Activated T-helper 2 cell treated with anti-CD3 and anti-CD28 coated beads, Interferon-gamma antibody, Interleukin-2, Interleukin-4, amounts not matched to agents 10 μg/mL and 5 μg/mL and 100 μg/mL, durations not matched to agents 14 hours and 24 hours and 36 hours (primary cell): Measurements from ENCODE around the gene MYO16. TPM values are rescaled to one million over a fixed set of nuclear protein-coding genes. Genes with fewer than 3 reads are reported as not detected.
"Not testable (repeated sequence)": the region's sequence is repeated elsewhere in the genome, so short reads cannot be mapped to it uniquely, and the experiment has no call there.

ENCODE experiments used
- DNase-seq: peaks from one replicate; pipeline ENCODE4 v3.0.0; 2021; ENCODE audit warnings: low spot score
- H3K27ac Mint-ChIP-seq: one replicate; pipeline ENCODE4 v1.8.0; 2021; ENCODE audit warnings: mixed read lengths
- H3K27me3 Mint-ChIP-seq: one replicate; pipeline ENCODE4 v1.8.0; 2021; ENCODE audit warnings: low read depth, mixed read lengths
- H3K36me3 Mint-ChIP-seq: one replicate; pipeline ENCODE4 v1.8.0; 2021; ENCODE audit warnings: low read depth, mixed read lengths
- H3K4me1 Mint-ChIP-seq: one replicate; pipeline ENCODE4 v1.8.0; 2021; ENCODE audit warnings: low read depth, mixed read lengths
- H3K4me3 Mint-ChIP-seq: one replicate; pipeline ENCODE4 v1.8.0; 2021; ENCODE audit warnings: low read depth, mild to moderate bottlenecking, moderate library complexity, mixed read lengths
- H3K9me3 Mint-ChIP-seq: one replicate; pipeline ENCODE4 v1.8.0; 2021; ENCODE audit warnings: mixed read lengths
- intact Hi-C: fragments of 100-400 bp; cut with micrococcal nuclease; formaldehyde crosslinking; loops from one replicate; pipeline ENCODE4 v1.15.1; 2023
- total RNA-seq: library from RNA; stranded (reverse); gene quantifications from 2 replicates; pipeline ENCODE4 v1.2.3, GENCODE V29; 2022

Gene MYO16
- total RNA-seq, 1 donor from 2014 or later = not detected

DNA sequence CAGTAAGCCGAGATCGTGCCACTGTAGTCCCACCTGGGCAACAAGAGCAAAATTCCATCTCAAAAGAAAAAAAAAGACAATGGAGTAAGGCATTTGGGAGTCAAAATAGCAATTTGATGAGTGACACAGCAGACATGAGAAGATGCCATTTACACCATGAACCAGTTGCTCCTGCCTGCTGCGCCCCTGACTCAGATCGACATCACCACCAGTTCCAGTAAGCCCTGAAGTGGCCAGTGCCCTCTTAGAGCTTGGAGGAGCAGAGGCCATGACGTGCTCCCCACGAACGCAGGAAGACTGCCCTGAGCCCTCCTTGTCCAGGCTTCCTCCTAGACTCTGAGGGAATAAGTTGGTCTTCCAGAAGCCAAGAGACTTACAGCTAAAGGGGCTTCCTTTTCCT lies 339.2 kb downstream of the MYO16 start:
- Mint-ChIP-seq H3K9me3 (no peaks in the 10 kb centered on the region), H3K27ac (no peak overlapping the region), H3K36me3 (no peaks in the 10 kb centered on the region), H3K4me3 (no peak overlapping the region), H3K4me1 (no peaks in the 10 kb centered on the region), H3K27me3 (no peaks in the 10 kb centered on the region)
- intact Hi-C loops = loop anchor here (10.0 kb wide), 1 partner anchor 56 kb away; no protein-coding TSS in a partner anchor
- no peak for DNase-seq

- H3K4me3 Mint-ChIP-seq = no peak overlapping the region
- H3K9me3 Mint-ChIP-seq = no peaks in the 10 kb centered on the region
- peaks cover 1% of the 10 kb centered on the region for H3K27me3 Mint-ChIP-seq
- H3K4me1 Mint-ChIP-seq = no peaks in the 10 kb centered on the region
- H3K27ac Mint-ChIP-seq = no peak overlapping the region
- intact Hi-C loops = no loop called here
- H3K36me3 Mint-ChIP-seq = no peaks in the 10 kb centered on the region
- DNase-seq = no peak
Measured at GRCh38 chr13:108974686-108975085, 345.3 kb downstream of the MYO16 start.

- Mint-ChIP-seq H3K36me3 (no peaks in the 10 kb centered on the region), H3K9me3 (no peaks in the 10 kb centered on the region), H3K27me3 (peaks cover 1% of the 10 kb centered on the region), H3K4me1 (no peaks in the 10 kb centered on the region), H3K27ac (no peak overlapping the region), H3K4me3 (no peak overlapping the region)
- no peak for DNase-seq
- intact Hi-C loops = no loop called here
Measured at GRCh38 chr13:108980237-108980636, 350.8 kb downstream of the MYO16 start.

GRCh38 chr13:108981407-108981806 lies 352.0 kb downstream of the MYO16 start:
- intact Hi-C loops = no loop called here
- Mint-ChIP-seq H3K36me3 (no peaks in the 10 kb centered on the region), H3K4me1 (no peaks in the 10 kb centered on the region), H3K9me3 (no peaks in the 10 kb centered on the region), H3K27me3 (peaks cover 1% of the 10 kb centered on the region), H3K27ac (no peak overlapping the region), H3K4me3 (no peak overlapping the region)
- DNase-seq = no peak

DNA sequence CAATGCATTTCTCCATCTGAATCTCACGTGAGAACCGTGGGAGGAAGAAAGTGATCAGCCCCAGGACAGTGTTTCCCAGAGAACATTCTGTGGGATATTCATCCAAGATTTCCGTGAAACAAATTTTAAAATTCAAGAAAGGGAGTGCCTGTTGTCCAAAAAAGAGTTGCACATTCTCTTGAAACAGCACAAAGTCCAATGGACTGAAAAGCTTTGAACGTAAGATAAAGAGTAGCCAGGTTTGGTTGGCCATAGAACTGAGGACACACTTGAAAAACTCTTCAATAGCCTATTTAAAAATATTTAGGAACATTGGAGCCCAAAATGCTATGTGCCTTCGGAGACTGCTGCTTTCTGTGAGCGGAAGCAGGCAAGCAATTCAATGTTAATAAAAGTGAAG lies 353.9 kb downstream of the MYO16 start:
- DNase-seq = no peak
- Mint-ChIP-seq H3K4me1 (no peaks in the 10 kb centered on the region), H3K4me3 (no peak overlapping the region), H3K9me3 (no peaks in the 10 kb centered on the region), H3K36me3 (no peaks in the 10 kb centered on the region), H3K27me3 (peaks cover 1% of the 10 kb centered on the region), H3K27ac (no peak overlapping the region)
- intact Hi-C loops = no loop called here

DNA sequence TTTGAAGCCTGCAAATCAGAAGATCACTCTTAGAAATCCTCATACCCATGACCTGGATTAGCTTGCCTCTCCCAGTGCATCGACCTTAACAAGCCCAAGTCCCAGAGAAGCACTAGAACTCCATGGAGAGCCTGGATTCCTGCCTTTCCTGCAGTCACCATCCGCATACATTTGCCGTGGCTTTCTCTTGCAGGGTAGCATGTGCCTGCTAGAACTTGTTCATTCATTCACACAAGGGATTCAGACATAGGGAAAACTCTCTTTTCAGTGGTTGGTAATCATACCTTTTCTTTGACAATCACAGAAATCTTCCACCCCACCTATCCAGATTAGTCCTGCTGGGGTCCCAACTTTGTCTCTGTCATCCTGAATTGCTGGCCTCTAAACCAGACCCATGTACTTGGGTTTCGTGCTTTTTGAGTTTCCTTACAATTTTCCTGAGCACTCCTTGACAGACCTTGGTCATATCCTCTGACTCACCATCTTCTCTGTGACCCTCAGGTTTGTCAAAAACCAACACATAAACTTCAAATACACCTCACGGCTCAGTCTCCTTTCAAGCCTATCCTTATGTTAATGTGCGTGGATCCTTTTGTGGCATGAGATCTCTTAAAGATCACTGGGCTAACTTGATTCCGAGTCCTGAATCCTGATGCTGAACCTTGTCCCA lies 355.0 kb downstream of the MYO16 start:
- intact Hi-C loops = no loop called here
- Mint-ChIP-seq H3K4me1 (no peaks in the 10 kb centered on the region), H3K36me3 (no peaks in the 10 kb centered on the region), H3K9me3 (no peaks in the 10 kb centered on the region), H3K27ac (no peak overlapping the region), H3K4me3 (no peak overlapping the region), H3K27me3 (no peaks in the 10 kb centered on the region)
- DNase-seq = no peak

GRCh38 chr13:108985166-108985565 lies 355.8 kb downstream of the MYO16 start:
- intact Hi-C loops = no loop called here
- Mint-ChIP-seq H3K4me3 (no peak overlapping the region), H3K36me3 (no peaks in the 10 kb centered on the region), H3K27ac (no peak overlapping the region), H3K9me3 (no peaks in the 10 kb centered on the region), H3K4me1 (no peaks in the 10 kb centered on the region), H3K27me3 (no peaks in the 10 kb centered on the region)
- DNase-seq = no peak

DNA sequence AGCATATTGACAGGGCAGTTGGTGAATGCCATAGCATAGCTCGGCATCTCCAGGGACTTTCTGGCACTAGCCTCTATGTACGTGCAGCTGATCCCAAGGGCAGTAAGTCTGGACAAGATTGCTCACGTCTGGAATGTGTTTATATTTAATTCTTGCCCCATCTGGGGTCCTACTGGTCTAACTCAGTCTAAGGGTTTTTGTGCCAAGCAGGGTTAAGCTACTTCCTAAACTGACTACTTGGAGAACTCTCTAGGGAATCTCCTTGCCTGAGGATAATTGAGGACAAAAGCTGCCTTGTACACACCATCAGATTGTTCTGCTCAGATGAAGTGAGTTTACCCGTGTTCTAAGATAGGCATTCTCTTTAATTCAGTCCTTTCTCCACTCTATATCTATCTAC lies 358.1 kb downstream of the MYO16 start:
- DNase-seq = no peak
- Mint-ChIP-seq H3K27me3 (no peaks in the 10 kb centered on the region), H3K27ac (no peak overlapping the region), H3K36me3 (no peaks in the 10 kb centered on the region), H3K4me3 (no peak overlapping the region), H3K9me3 (no peaks in the 10 kb centered on the region), H3K4me1 (no peaks in the 10 kb centered on the region)
- intact Hi-C loops = no loop called here

DNA sequence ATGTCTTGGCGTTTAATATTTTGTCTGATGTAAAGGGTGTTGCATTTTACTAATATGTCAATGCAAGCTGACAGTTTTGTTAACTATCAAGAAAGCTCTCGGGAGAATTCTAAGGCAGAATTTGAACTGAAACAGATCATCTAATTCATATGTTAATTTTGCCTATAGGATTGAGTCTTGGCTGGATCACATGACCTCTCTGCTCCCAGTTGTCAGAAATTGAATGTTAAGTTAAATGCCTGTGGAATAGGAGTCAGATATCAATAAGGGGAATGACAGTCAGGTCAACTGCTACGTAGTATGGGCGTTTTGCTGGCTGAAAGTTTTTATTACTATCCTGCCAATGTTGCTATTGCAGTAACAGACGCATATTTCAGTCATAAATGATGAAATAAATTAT lies 358.5 kb downstream of the MYO16 start:
- H3K4me1 Mint-ChIP-seq = no peaks in the 10 kb centered on the region
- H3K27ac Mint-ChIP-seq = no peak overlapping the region
- no peaks in the 10 kb centered on the region for H3K27me3 Mint-ChIP-seq
- H3K36me3 Mint-ChIP-seq = no peaks in the 10 kb centered on the region
- intact Hi-C loops = no loop called here
- no peak for DNase-seq
- H3K4me3 Mint-ChIP-seq = no peak overlapping the region
- H3K9me3 Mint-ChIP-seq = no peaks in the 10 kb centered on the region

DNA sequence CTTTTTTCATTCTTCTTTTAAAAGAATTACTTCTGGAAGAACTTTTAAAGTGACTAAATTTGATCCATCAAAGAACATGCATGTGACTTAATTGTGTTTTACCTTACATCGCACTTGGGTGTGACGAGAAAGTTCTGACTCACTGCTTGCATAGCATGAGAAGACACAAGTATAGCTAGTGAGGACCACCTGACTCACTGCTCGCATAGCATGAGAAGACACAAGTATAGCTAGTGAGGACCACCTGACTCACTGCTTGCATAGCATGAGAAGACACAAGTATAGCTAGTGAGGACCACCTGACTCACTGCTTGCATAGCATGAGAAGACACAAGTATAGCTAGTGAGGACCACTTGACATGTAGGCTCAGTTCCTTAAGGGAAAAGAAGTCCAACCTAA lies 362.0 kb downstream of the MYO16 start:
- H3K27ac Mint-ChIP-seq, H3K4me1 Mint-ChIP-seq, H3K27me3 Mint-ChIP-seq, DNase-seq, H3K36me3 Mint-ChIP-seq, H3K9me3 Mint-ChIP-seq, intact Hi-C loops, H3K4me3 Mint-ChIP-seq: not testable (repeated sequence)

DNA sequence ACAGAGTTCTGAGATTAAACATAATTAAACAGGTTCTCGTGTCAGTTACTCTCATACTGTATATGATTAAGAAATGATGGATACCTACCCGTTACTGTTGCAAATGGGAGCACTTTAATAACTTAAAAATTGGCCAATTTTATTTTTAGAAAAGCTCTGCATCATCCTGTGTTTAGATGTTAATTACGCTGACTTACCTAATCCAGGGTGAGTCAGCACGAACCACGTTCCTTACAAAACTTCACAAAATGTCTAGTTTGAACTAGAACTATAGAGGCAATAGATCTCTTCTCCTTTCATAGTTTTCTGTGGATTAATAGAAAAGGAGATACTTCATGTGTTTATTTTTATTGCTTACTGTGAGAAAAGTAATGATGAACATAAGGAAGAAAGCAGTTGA lies 363.9 kb downstream of the MYO16 start:
- Mint-ChIP-seq H3K27me3 (no peaks in the 10 kb centered on the region), H3K27ac (no peak overlapping the region), H3K4me3 (no peak overlapping the region), H3K9me3 (no peaks in the 10 kb centered on the region), H3K36me3 (no peaks in the 10 kb centered on the region), H3K4me1 (no peaks in the 10 kb centered on the region)
- intact Hi-C loops = no loop called here
- DNase-seq = no peak

DNA sequence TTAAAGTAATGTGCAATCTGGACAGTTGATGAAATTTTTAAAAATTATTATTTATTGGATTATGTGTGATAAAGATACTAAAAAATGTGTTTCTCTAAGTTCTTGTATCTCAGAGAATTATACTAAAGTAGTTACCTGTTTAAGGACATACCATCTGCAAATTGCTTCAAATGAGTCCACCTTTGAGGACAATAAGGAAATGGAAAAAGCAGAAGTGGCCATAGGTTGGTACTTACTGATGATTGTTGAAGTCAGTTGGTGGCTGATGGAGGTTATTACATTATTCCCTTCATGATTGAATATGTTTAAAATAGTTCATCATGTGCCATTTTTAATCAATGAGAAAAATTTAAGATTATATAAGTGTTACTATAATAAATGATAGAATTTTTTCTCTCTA lies 367.0 kb downstream of the MYO16 start:
- H3K9me3 Mint-ChIP-seq = no peaks in the 10 kb centered on the region
- no peaks in the 10 kb centered on the region for H3K4me1 Mint-ChIP-seq
- DNase-seq = no peak
- H3K4me3 Mint-ChIP-seq = no peak overlapping the region
- no peaks in the 10 kb centered on the region for H3K27me3 Mint-ChIP-seq
- H3K36me3 Mint-ChIP-seq = no peaks in the 10 kb centered on the region
- H3K27ac Mint-ChIP-seq = no peak overlapping the region
- intact Hi-C loops = no loop called here

GRCh38 chr13:109000207-109000606 lies 370.8 kb downstream of the MYO16 start:
- H3K27me3 Mint-ChIP-seq = no peaks in the 10 kb centered on the region
- no peak for DNase-seq
- no peak overlapping the region for H3K27ac Mint-ChIP-seq
- H3K9me3 Mint-ChIP-seq = no peaks in the 10 kb centered on the region
- H3K36me3 Mint-ChIP-seq = no peaks in the 10 kb centered on the region
- no peak overlapping the region for H3K4me3 Mint-ChIP-seq
- intact Hi-C loops = no loop called here
- no peaks in the 10 kb centered on the region for H3K4me1 Mint-ChIP-seq

GRCh38 chr13:109002934-109003333 lies 373.5 kb downstream of the MYO16 start:
- Mint-ChIP-seq H3K4me1 (no peaks in the 10 kb centered on the region), H3K36me3 (no peaks in the 10 kb centered on the region), H3K27me3 (no peaks in the 10 kb centered on the region), H3K9me3 (no peaks in the 10 kb centered on the region), H3K4me3 (no peak overlapping the region), H3K27ac (no peak overlapping the region)
- intact Hi-C loops = no loop called here
- DNase-seq = no peak
